Epithelial cell of esophagus (primary cell): ENCODE measurements around the gene FUBP1.
"Not testable (repeated sequence)": the region's sequence is repeated elsewhere in the genome, so short reads cannot be mapped to it uniquely, and the experiment has no call there.

Source experiments
- DNase-seq: peaks from one replicate; pipeline ENCODE4 v3.0.0; 2010; ENCODE audit warnings: low read depth
- H3K4me3 ChIP-seq: 2 replicates; pipeline ENCODE4 v1.5.1; 2011; ENCODE audit warnings: mild to moderate bottlenecking, low read length, control low read depth
- CTCF ChIP-seq: IDR thresholded peaks from 2 replicates; pipeline ENCODE4 v1.5.1; 2011; ENCODE audit warnings: low read depth, mild to moderate bottlenecking, low read length, control low read depth, inconsistent platforms; ENCODE audit not compliant: insufficient read depth; ENCODE audit errors: missing control alignments

FUBP1 gene

GRCh38 chr1:77978969-77979876, at the start of gene FUBP1:
TSS of gene FUBP1 (minus strand) at chr1:77979072. CDS start at chr1:77979004, 68 bp downstream.
- TF ChIP-seq CTCF = peak; percentile 74
- peak within 1 kb of the TSS; percentile 91 for H3K4me3 ChIP-seq
- DNase-seq = peak; percentile 99

GRCh38 chr1:78021134-78021533, 42.3 kb upstream of the FUBP1 start:
- not testable (repeated sequence) for H3K4me3 ChIP-seq, DNase-seq

GRCh38 chr1:78019024-78019423, 40.2 kb upstream of the FUBP1 start:
- no peak for TF ChIP-seq CTCF
- no peak overlapping the region for H3K4me3 ChIP-seq
- no peak for DNase-seq

GRCh38 chr1:78015148-78015547, 36.3 kb upstream of the FUBP1 start:
- DNase-seq = no peak
- H3K4me3 ChIP-seq = no peak overlapping the region
- TF ChIP-seq CTCF = no peak

- no peak overlapping the region for H3K4me3 ChIP-seq
- no peak for TF ChIP-seq CTCF
Measured at GRCh38 chr1:78011050-78011449, 32.2 kb upstream of the FUBP1 start.

GRCh38 chr1:78009836-78010235, 31.0 kb upstream of the FUBP1 start:
- no peak for DNase-seq
- H3K4me3 ChIP-seq = no peak overlapping the region
- no peak for TF ChIP-seq CTCF

More at GRCh38 chr1:78011050-78011449, 32.2 kb upstream of the FUBP1 start:
- DNase-seq = no peak

GRCh38 chr1:78009276-78009675, 30.4 kb upstream of the FUBP1 start:
- TF ChIP-seq CTCF = no peak
- DNase-seq = no peak
- no peak overlapping the region for H3K4me3 ChIP-seq
